Spinal cord (tissue), 10 donors: ENCODE results near the gene REV1. TPM values are rescaled to one million over a fixed set of nuclear protein-coding genes. Genes with fewer than 3 reads are reported as not detected.

Source experiments
- DNase-seq, 6 donors: peaks; one replicate each; pipeline versions ENCODE4 v3.0.0 to v3.0.0-alpha.2; 2013 to 2015; ENCODE audit warnings: low spot score in 6 of 6, low read depth in 4 of 6
- H3K27ac ChIP-seq: one replicate; pipeline ENCODE4 v1.5.1; 2013; ENCODE audit warnings: low read depth, low read length, control low read depth
- H3K27me3 ChIP-seq: one replicate; pipeline ENCODE4 v1.6.1; 2013; ENCODE audit warnings: low read length; ENCODE audit not compliant: control insufficient read depth, insufficient read depth
- H3K36me3 ChIP-seq: one replicate; pipeline ENCODE4 v1.6.1; 2013; ENCODE audit warnings: low read length; ENCODE audit not compliant: control insufficient read depth, insufficient read depth
- H3K4me1 ChIP-seq: one replicate; pipeline ENCODE4 v1.6.1; 2013; ENCODE audit warnings: low read length; ENCODE audit not compliant: control insufficient read depth, insufficient read depth
- H3K4me3 ChIP-seq: one replicate; pipeline ENCODE4 v1.5.1; 2013; ENCODE audit warnings: low read depth, low read length, control low read depth
- H3K9me3 ChIP-seq: one replicate; pipeline ENCODE4 v1.6.1; 2013; ENCODE audit warnings: low read length; ENCODE audit not compliant: control insufficient read depth, insufficient read depth
- WGBS: methylation state at CpG from one replicate; pipeline ENCODE4 v1.1.5; 2013; ENCODE audit warnings: missing lambda C conversion rate; ENCODE audit not compliant: insufficient coverage; 5-methylcytosine and 5-hydroxymethylcytosine counted together
- polyA plus RNA-seq, 2 donors: library from polyadenylated mRNA; unstranded; fragments of 120-200 nt; gene quantifications; one replicate each; pipeline ENCODE4 v1.2.1, GENCODE V29; 2013; ENCODE audit not compliant: insufficient read length in 2 of 2
- total RNA-seq, 2 donors: library from RNA; depleted of rRNA in 1 of 2; stranded (reverse); fragments of 120-200 nt in 1 of 2; fragments of >200 nt in 1 of 2; gene quantifications; one replicate each; pipeline versions ENCODE4 v1.2.3 to v1.2.4, GENCODE V29; 2013 to 2014
- donor health status: healthy.

REV1 gene
- total and polyA plus RNA-seq, 4 donors: 40.4 to 109 (median 54.8) TPM

DNA sequence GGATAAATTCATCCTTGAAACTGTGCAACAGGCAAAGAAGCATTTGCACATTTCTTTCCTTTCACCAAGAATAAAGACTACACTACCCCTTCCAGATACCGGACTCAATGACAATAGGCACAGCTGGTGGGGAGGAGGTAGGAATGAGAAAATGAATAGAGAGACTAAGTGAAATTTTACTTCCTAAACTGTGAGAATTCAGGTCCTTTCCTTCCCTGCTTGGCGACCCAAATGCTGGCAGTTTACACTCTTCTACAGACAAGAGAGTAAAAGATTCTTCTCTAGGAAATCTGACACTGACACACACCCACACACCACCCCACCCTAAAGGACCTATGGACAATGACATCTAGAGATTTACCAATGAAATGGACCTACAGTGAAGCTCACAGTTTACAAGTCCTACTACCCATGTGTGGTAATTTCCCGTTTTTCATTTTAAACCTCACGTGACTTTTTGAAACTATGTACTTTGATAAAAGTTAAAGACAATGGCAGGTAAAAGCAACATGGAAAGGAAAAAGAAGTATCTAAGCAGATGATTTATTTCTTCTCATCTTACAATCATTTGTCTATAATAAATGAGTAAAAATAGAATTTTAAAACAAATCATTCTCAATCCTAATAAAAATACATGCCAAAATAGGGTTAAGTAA, 27.9 kb downstream of the REV1 start:
- DNase-seq: no peak
- no peaks in the 10 kb centered on the region for H3K9me3 ChIP-seq

DNA sequence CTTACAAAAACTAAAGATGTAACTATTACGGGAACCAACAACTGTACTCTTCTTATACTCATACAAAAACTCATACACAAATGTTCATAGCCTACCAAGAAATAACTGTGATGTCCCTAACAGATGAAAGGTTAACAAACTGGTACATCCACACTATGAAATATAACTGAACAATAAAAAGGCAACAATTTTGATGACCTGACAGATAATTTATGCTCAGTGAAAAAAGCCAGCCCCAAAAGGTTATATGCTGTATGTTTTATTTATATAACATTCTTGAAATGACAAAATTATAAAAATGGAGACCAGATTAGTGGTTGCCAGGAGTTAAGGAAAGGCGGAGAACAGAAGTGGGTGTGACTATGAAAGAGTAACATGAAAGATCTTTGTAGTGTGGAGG, 31.3 kb downstream of the REV1 start:
- WGBS: 100% methylated on average over 2 of the region's 2 CpGs
- peaks cover 11% of the 10 kb centered on the region for H3K36me3 ChIP-seq
- H3K4me1 ChIP-seq: no peaks in the 10 kb centered on the region
- no peak for DNase-seq
- H3K27ac ChIP-seq: no peak overlapping the region
- no peaks in the 10 kb centered on the region for H3K9me3 ChIP-seq
- no peaks in the 10 kb centered on the region for H3K27me3 ChIP-seq
- H3K4me3 ChIP-seq: no peak overlapping the region

More for the DNA sequence above, 27.9 kb downstream of the REV1 start:
- no peaks in the 10 kb centered on the region for H3K4me1 ChIP-seq
- H3K36me3 ChIP-seq: peaks cover 8% of the 10 kb centered on the region
- 67% methylated on average over 1 of the region's 4 CpGs for WGBS
- no peaks in the 10 kb centered on the region for H3K27me3 ChIP-seq
- no peak overlapping the region for H3K27ac ChIP-seq
- H3K4me3 ChIP-seq: no peak overlapping the region

DNA sequence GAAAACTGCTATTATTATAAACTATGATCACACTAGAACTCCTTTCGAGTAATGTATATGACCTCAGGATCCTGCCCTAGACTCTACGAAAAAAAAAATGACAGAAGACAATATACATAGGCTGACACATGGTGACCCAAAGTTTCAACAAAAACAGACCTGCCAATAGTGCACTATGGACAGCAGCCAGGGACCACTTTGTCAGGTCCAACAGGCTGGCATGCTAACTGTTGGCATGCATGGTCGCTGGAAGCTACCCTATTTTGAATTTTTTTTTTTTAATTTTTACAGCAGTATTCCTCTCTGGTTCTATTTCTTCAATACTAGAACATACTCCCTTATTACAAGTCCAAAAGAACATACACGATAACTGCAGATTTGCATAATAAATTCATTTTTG, 38.1 kb downstream of the REV1 start:
- 80% methylated on average over 1 of the region's 4 CpGs for WGBS
- no peaks in the 10 kb centered on the region for H3K27me3 ChIP-seq
- H3K9me3 ChIP-seq: no peaks in the 10 kb centered on the region
- peaks cover 21% of the 10 kb centered on the region for H3K36me3 ChIP-seq
- H3K4me1 ChIP-seq: no peaks in the 10 kb centered on the region
- H3K27ac ChIP-seq: no peak overlapping the region
- DNase-seq: peak in 1 of 6 donors; percentile 10
- no peak overlapping the region for H3K4me3 ChIP-seq

DNA sequence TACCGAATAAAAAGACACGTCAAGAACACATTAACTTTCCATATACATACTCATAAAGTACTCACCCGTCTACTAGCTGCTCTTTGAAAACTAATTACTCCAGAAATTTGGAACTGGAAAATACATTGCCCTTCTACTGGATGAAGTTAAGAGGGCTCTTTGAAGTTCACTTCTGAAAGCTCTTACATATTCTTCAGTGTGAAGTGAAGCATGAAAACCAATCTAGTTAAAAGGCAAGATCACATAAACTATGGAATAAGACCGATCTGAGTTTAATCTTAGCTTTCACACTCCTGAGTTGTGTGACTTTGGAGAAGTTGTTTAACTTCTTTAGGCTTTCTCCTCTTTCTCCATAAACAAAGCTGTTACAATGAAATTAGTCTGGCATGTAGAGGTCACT, 38.5 kb downstream of the REV1 start:
- 50% methylated on average over 2 of the region's 4 CpGs for WGBS
- H3K4me1 ChIP-seq: no peaks in the 10 kb centered on the region
- DNase-seq: no peak
- H3K36me3 ChIP-seq: peaks cover 21% of the 10 kb centered on the region
- no peak overlapping the region for H3K4me3 ChIP-seq
- no peaks in the 10 kb centered on the region for H3K9me3 ChIP-seq
- no peak overlapping the region for H3K27ac ChIP-seq
- no peaks in the 10 kb centered on the region for H3K27me3 ChIP-seq

DNA sequence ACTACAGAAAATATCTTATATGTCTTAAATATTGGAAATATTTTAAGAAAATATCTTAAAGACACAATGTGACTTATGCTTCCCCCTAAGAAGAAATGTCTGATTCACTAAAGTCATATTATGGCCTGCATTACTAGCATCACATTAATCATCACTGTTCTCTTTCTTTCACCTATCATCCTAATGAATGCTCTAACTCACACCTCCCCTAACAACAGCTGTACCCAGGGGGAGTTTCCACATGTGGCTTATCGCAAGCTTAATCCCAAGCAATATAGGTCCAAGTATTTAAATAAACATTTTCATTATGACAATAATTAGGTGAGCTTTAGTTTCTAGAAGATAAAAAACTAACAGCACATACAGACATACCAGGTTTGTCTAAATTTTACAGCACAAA, 39.6 kb downstream of the REV1 start:
- WGBS: no CpG with 5 or more reads among the region's 1 CpG
- Histone ChIP-seq H3K9me3 (no peaks in the 10 kb centered on the region), H3K36me3 (peaks cover 21% of the 10 kb centered on the region), H3K27me3 (no peaks in the 10 kb centered on the region), H3K4me3 (no peak overlapping the region), H3K27ac (no peak overlapping the region), H3K4me1 (no peaks in the 10 kb centered on the region)
- no peak for DNase-seq

DNA sequence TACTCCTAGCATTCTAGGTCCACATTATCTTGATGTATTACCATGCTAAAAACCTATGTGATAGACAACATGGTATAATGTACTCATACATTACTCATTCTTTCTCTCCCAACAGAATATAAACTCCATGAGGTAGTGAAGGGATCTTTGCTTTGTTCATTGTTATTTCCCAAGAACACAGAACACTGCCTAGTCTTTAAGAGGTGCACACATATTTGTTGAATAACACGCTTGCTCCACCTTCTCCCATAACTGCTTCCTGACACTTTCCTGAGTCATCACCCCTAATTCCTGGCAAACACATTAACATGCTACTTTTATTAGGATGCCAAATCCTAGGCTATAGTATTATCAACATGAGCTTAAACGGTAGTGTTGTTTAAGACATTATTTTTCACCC, 41.3 kb downstream of the REV1 start:
- H3K36me3 ChIP-seq: peaks cover 18% of the 10 kb centered on the region
- no peak overlapping the region for H3K27ac ChIP-seq
- no peaks in the 10 kb centered on the region for H3K9me3 ChIP-seq
- DNase-seq: no peak
- no peak overlapping the region for H3K4me3 ChIP-seq
- 100% methylated on average over 1 of the region's 2 CpGs for WGBS
- H3K4me1 ChIP-seq: no peaks in the 10 kb centered on the region
- H3K27me3 ChIP-seq: no peaks in the 10 kb centered on the region

DNA sequence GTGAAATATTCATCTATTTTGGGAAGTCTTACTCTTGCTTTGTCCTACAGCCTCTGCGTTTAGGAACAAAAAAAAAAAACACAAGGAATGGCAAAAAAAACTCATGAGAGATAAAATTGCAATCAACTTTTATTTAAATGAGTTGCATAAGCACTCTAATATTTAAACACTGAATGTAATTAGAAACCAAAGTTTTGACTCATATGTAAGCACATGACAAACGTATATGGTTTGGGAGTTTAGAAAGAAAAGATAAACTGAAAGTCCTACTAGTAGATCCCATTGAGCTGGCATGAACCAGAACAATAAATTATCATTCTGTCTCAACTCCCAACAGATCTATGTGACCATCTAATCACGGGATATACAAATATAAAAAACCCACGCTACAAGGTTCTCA, 44.8 kb downstream of the REV1 start:
- Histone ChIP-seq H3K27ac (no peak overlapping the region), H3K27me3 (no peaks in the 10 kb centered on the region), H3K4me3 (no peak overlapping the region), H3K4me1 (no peaks in the 10 kb centered on the region), H3K36me3 (peaks cover 15% of the 10 kb centered on the region), H3K9me3 (no peaks in the 10 kb centered on the region)
- no peak for DNase-seq
- 100% methylated on average over 1 of the region's 4 CpGs for WGBS

DNA sequence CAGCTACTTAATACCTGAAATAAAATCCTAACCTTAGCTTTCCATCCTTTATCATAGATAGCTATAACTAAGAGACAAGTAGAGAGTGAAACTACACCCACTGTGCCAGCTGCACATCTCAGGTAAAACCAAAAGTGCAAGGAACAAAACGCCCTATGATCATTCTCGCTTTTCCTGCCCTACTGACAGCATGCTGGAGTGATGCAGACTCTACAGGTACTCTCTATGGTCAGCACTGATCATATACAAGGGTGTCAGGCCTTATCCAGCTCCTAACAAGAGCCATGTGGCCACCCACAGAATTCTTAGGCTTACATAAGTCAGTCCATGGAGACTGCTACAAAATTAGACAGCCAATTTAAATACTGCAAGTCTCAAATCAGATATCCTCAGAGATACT, 45.6 kb downstream of the REV1 start:
- H3K9me3 ChIP-seq: no peaks in the 10 kb centered on the region

DNA sequence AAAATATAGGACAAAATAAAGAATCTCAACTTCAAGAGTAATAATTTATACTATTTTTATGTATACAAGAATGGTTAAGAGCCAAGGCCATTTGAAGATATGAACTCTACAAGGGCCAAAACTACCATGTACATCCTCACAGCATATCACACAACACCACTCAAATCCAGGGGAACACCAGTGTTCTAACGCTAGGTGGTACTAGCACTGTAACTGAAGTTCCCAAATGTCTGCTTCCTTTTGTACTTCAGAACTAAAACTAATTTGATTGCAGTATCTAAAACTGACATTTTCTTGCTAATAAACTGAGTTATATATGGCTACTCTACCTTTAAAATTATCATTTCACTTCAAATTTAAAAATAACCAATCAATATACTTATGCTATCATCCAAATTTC, 47.0 kb downstream of the REV1 start:
- H3K27me3 ChIP-seq: no peaks in the 10 kb centered on the region
- H3K27ac ChIP-seq: no peak overlapping the region
- no peak overlapping the region for H3K4me3 ChIP-seq
- peaks cover 13% of the 10 kb centered on the region for H3K36me3 ChIP-seq
- H3K4me1 ChIP-seq: no peaks in the 10 kb centered on the region
- WGBS: 100% methylated on average over 1 of the region's 1 CpG
- no peak for DNase-seq
- no peaks in the 10 kb centered on the region for H3K9me3 ChIP-seq

More for the DNA sequence above, 45.6 kb downstream of the REV1 start:
- no peak overlapping the region for H3K27ac ChIP-seq
- peaks cover 15% of the 10 kb centered on the region for H3K36me3 ChIP-seq
- no peak for DNase-seq
- H3K4me1 ChIP-seq: no peaks in the 10 kb centered on the region
- H3K27me3 ChIP-seq: no peaks in the 10 kb centered on the region
- no peak overlapping the region for H3K4me3 ChIP-seq
- 89% methylated on average over 2 of the region's 2 CpGs for WGBS

DNA sequence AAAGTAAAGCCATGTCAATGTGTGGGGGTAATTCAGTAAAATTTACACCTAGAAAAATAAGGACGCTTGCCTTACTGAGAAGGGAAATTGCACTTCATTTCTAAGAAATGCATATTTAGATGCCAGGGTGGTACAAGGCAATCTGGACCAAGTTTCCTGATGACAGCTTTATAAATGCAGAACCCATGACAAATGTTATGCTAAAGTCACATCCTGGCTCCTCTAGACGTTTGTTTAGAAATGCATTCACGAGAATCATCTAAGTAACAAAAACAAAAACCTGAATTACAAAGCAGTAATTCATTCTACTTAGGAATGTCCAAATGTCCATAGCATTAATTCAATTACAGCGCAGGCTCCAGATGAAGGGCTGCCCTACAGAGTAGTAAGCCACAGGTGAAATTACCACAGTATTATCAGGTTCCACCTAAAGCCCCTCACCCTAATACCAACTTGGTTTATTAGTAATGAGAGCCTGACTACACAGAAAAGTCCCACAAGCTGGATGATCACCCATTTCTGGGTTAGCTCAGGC, 49.8 kb downstream of the REV1 start:
- 65% methylated on average over 2 of the region's 4 CpGs for WGBS
- Histone ChIP-seq H3K36me3 (peaks cover 8% of the 10 kb centered on the region), H3K27ac (no peak overlapping the region), H3K27me3 (no peaks in the 10 kb centered on the region), H3K4me1 (no peaks in the 10 kb centered on the region), H3K4me3 (no peak overlapping the region), H3K9me3 (no peaks in the 10 kb centered on the region)
- DNase-seq: no peak
